Vagina (tissue), 2 donors: Measurements from ENCODE around the gene ATXN1. TPM values are rescaled to one million over a fixed set of nuclear protein-coding genes. Genes with fewer than 3 reads are reported as not detected.
A peak's percentile ranks its signal among the peaks of the same experiment; 100 is the strongest.

ENCODE experiments used
- DNase-seq, 2 donors: peaks; one replicate each; pipeline ENCODE4 v3.0.0-alpha.2; 2017; ENCODE audit errors: extremely low spot score in 2 of 2
- H3K27ac ChIP-seq: fragments of 200-600 bp; sonication (generic); one replicate; pipeline ENCODE4 v1.5.1; 2019
- H3K27me3 ChIP-seq: fragments of 200-600 bp; sonication (generic); one replicate; pipeline ENCODE4 v1.5.1; 2019
- H3K36me3 ChIP-seq, 2 donors: fragments of 200-600 bp; sonication (generic); one replicate each; pipeline ENCODE4 v1.5.1; 2017 to 2019
- H3K4me1 ChIP-seq: fragments of 200-600 bp; sonication (generic); one replicate; pipeline ENCODE4 v1.5.1; 2019
- H3K4me3 ChIP-seq, 2 donors: fragments of 200-600 bp; sonication (generic); 1 replicate in 1 of 2; 2 replicates in 1 of 2; pipeline ENCODE4 v1.5.1; 2016 to 2019
- H3K9me3 ChIP-seq: fragments of 200-600 bp; sonication (generic); one replicate; pipeline ENCODE4 v1.5.1; 2019
- CTCF ChIP-seq, 3 experiments: fragments of 450-650 bp in 2 of 3; fragments of 200-600 bp in 1 of 3; sonication (generic) in 1 of 3; IDR thresholded peaks; one replicate each; pipeline ENCODE4 v1.5.1; 2017 to 2019; ENCODE audit warnings: antibody characterized with exemption in 3 of 3, mild to moderate bottlenecking in 2 of 3, moderate library complexity in 2 of 3
- POLR2A ChIP-seq, 2 donors: fragments of 450-650 bp; IDR thresholded peaks; one replicate each; pipeline ENCODE4 v1.6.1; 2017; ENCODE audit warnings: antibody characterized with exemption in 2 of 2, mild to moderate bottlenecking in 2 of 2, moderate library complexity in 2 of 2
- POLR2AphosphoS5 ChIP-seq, 2 donors: sonication (generic); formaldehyde crosslinking; IDR thresholded peaks; one replicate each; pipeline ENCODE4 v1.9.0; 2017; ENCODE audit warnings: antibody characterized with exemption in 2 of 2, mild to moderate bottlenecking in 2 of 2, low read depth in 1 of 2; ENCODE audit not compliant: insufficient read depth in 1 of 2
- intact Hi-C: fragments of 100-400 bp; cut with DNase I; formaldehyde crosslinking; loops from one replicate; pipeline ENCODE4 v1.15.1; 2023
- total RNA-seq: library from RNA; depleted of rRNA; stranded (reverse); fragments of >200 nt; gene quantifications from one replicate; pipeline ENCODE4 v1.2.3, GENCODE V29; 2016

ATXN1 gene
- total RNA-seq, 1 donor from 2014 or later, result 43.2 TPM

- Histone ChIP-seq H3K36me3 (no peaks in the 10 kb centered on the region), H3K4me3 (no peak overlapping the region), H3K27ac (no peak overlapping the region), H3K27me3 (no peaks in the 10 kb centered on the region), H3K4me1 (peaks cover 47% of the 10 kb centered on the region), H3K9me3 (no peaks in the 10 kb centered on the region)
- no peak for DNase-seq
- intact Hi-C loops, result no loop called here
- TF ChIP-seq CTCF (IDR thresholded peaks at IDR 0.05) (no peak), POLR2A (IDR thresholded peaks at IDR 0.05) (no peak), POLR2AphosphoS5 (IDR thresholded peaks at IDR 0.05; ENCODE audit: insufficient read depth in 1 of 2, low read depth in 1 of 2) (no peak)
Observed at GRCh38 chr6:16731478-16732051, 29.7 kb downstream of the ATXN1 start.

DNA sequence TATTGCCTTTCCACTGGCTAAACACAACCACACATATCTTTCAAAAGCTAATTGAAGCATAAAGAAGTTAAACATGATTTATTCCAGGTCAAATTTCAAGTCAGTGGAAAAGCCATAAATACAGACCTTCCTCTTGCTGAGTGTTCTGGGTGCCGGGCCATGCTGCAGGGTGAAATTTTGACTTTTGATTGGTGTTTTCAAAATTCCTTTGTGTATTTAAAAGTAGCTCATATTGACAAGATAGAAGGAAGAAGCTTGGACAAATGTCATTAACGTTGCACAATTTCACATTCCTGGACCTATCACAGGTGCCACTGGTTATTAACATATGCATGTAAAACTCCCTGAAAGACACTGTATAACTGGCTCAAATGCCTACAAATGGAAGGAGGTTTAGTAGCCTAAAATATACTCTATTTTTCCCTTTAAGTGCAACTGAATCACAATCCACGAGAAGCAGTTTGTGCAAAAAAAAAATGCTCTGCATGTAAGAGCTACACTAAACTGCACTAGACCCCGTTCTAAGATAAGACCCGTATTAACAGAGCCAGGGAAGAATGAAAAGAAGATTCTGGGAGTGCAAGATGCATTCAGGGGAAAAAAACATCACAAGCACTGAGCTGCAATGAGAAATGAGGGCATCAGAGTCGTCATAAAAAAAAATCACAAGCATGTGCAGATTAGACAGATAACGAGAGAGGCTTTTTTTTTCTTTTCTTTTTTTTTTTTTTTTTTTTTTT, 30.4 kb downstream of the ATXN1 start:
- Histone ChIP-seq H3K27ac (no peak overlapping the region), H3K27me3 (no peaks in the 10 kb centered on the region), H3K4me1 (peaks cover 50% of the 10 kb centered on the region), H3K4me3 (no peak overlapping the region), H3K36me3 (no peaks in the 10 kb centered on the region), H3K9me3 (no peaks in the 10 kb centered on the region)
- no peak for TF ChIP-seq POLR2AphosphoS5 (IDR thresholded peaks at IDR 0.05; ENCODE audit: insufficient read depth in 1 of 2, low read depth in 1 of 2)
- no peak for TF ChIP-seq CTCF (IDR thresholded peaks at IDR 0.05)
- TF ChIP-seq POLR2A (IDR thresholded peaks at IDR 0.05), result no peak
- no peak for DNase-seq
- intact Hi-C loops, result no loop called here

DNA sequence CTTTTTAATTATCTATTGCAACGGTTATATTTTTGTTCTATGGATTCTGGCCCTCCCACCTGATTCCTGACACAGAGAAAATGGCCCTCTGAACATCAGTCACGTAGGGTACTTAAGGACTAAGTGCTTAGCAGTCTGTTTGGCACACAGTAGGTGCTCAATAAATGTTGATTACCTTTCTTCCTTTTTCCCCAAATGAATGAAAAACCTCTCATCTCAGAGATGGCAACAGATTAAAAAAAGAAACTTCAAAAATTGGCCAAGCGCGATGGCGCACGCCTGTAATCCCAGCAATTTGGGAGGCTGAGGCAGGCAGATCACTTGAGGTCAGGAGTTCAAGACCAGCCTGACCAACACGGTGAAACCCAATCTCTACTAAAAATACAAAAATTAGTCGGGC, 31.5 kb downstream of the ATXN1 start:
- Histone ChIP-seq H3K36me3 (no peaks in the 10 kb centered on the region), H3K4me1 (peaks cover 53% of the 10 kb centered on the region), H3K27me3 (no peaks in the 10 kb centered on the region), H3K9me3 (no peaks in the 10 kb centered on the region), H3K27ac (no peak overlapping the region), H3K4me3 (no peak overlapping the region)
- TF ChIP-seq POLR2A (IDR thresholded peaks at IDR 0.05), result no peak
- no peak for TF ChIP-seq POLR2AphosphoS5 (IDR thresholded peaks at IDR 0.05; ENCODE audit: insufficient read depth in 1 of 2, low read depth in 1 of 2)
- TF ChIP-seq CTCF (IDR thresholded peaks at IDR 0.05), result no peak
- no peak for DNase-seq
- intact Hi-C loops, result no loop called here

GRCh38 chr6:16729183-16729691, 32.0 kb downstream of the ATXN1 start:
- H3K27me3 ChIP-seq, result no peaks in the 10 kb centered on the region
- H3K27ac ChIP-seq, result peak overlapping the region; percentile 8
- no peaks in the 10 kb centered on the region for H3K36me3 ChIP-seq
- no peak for TF ChIP-seq CTCF (IDR thresholded peaks at IDR 0.05)
- no peak for TF ChIP-seq POLR2AphosphoS5 (IDR thresholded peaks at IDR 0.05; ENCODE audit: insufficient read depth in 1 of 2, low read depth in 1 of 2)
- no peak for TF ChIP-seq POLR2A (IDR thresholded peaks at IDR 0.05)
- intact Hi-C loops, result no loop called here
- H3K4me1 ChIP-seq, result peaks cover 58% of the 10 kb centered on the region
- no peak overlapping the region for H3K4me3 ChIP-seq
- DNase-seq, result no peak
- H3K9me3 ChIP-seq, result no peaks in the 10 kb centered on the region
